Left ventricle myocardium inferior (tissue), 1 donor: ENCODE measurements around the gene GRAMD2A. TPM values are rescaled to one million over a fixed set of nuclear protein-coding genes. Genes with fewer than 3 reads are reported as not detected.

Experiments
- DNase-seq: peaks from one replicate; pipeline ENCODE4 v3.0.0-alpha.2; 2020
- H3K27ac ChIP-seq: fragments of 200-600 bp; replicated peaks from 2 replicates; pipeline ENCODE4 v1.8.0; 2021
- H3K27me3 ChIP-seq: fragments of 200-600 bp; 2 replicates; pipeline ENCODE4 v1.8.0; 2021; ENCODE audit warnings: low read depth
- H3K36me3 ChIP-seq: fragments of 200-600 bp; 2 replicates; pipeline ENCODE4 v1.8.0; 2021
- H3K4me1 ChIP-seq: fragments of 200-600 bp; 2 replicates; pipeline ENCODE4 v1.8.0; 2021
- H3K4me3 ChIP-seq: fragments of 200-600 bp; 2 replicates; pipeline ENCODE4 v1.8.0; 2021; ENCODE audit warnings: mild to moderate bottlenecking, moderate library complexity
- H3K9me3 ChIP-seq: fragments of 200-600 bp; replicated peaks from 2 replicates; pipeline ENCODE4 v1.8.0; 2021
- intact Hi-C: fragments of 100-400 bp; cut with micrococcal nuclease; formaldehyde crosslinking; loops from one replicate; pipeline ENCODE4 v1.11.0; 2022
- total RNA-seq: library from RNA; stranded (reverse); fragmentation: NEBNext Ultra II Directional; extraction: Animal tissue kit (Norgen Biotek cat#: 25700); gene quantifications from one replicate; pipeline ENCODE4 v1.2.1, GENCODE V29; 2021
- TF ChIP-seq, protein P1 (sequence below): fragments of 200-600 bp; IDR thresholded peaks from 2 replicates; pipeline ENCODE4 v1.8.0; 2021; ENCODE audit warnings: antibody characterized with exemption, mild to moderate bottlenecking, borderline replicate concordance
- donor health status: DM: no; HTN: yes; CAD: no; lungs with severe emphysema.

The GRAMD2A gene
- total RNA-seq, 1 donor from 2014 or later = not detected

- Histone ChIP-seq H3K27ac (peak overlapping the region; percentile 69), H3K4me3 (peak overlapping the region; percentile 69), H3K4me1 (peaks cover 12% of the 10 kb centered on the region), H3K9me3 (no peaks in the 10 kb centered on the region), H3K36me3 (no peaks in the 10 kb centered on the region), H3K27me3 (no peaks in the 10 kb centered on the region)
- DNase-seq = peak; percentile 75
- intact Hi-C loops = loop anchor here (10.0 kb wide), 1 partner anchor 410 kb away; no protein-coding TSS in a partner anchor
- TF ChIP-seq, protein P1, sequence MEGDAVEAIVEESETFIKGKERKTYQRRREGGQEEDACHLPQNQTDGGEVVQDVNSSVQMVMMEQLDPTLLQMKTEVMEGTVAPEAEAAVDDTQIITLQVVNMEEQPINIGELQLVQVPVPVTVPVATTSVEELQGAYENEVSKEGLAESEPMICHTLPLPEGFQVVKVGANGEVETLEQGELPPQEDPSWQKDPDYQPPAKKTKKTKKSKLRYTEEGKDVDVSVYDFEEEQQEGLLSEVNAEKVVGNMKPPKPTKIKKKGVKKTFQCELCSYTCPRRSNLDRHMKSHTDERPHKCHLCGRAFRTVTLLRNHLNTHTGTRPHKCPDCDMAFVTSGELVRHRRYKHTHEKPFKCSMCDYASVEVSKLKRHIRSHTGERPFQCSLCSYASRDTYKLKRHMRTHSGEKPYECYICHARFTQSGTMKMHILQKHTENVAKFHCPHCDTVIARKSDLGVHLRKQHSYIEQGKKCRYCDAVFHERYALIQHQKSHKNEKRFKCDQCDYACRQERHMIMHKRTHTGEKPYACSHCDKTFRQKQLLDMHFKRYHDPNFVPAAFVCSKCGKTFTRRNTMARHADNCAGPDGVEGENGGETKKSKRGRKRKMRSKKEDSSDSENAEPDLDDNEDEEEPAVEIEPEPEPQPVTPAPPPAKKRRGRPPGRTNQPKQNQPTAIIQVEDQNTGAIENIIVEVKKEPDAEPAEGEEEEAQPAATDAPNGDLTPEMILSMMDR = no peak
These were observed 42.5 kb downstream of the GRAMD2A start for GRCh38 chr15:72155003-72155621.

GRCh38 chr15:72154316-72154715 is 43.3 kb downstream of the GRAMD2A start:
- peak overlapping the region; percentile 69 for H3K27ac ChIP-seq
- TF ChIP-seq, protein P1 = no peak
- no peak overlapping the region for H3K4me3 ChIP-seq
- H3K27me3 ChIP-seq = no peaks in the 10 kb centered on the region
- intact Hi-C loops = loop anchor here (10.0 kb wide), 1 partner anchor 410 kb away; no protein-coding TSS in a partner anchor
- H3K36me3 ChIP-seq = no peaks in the 10 kb centered on the region
- peaks cover 12% of the 10 kb centered on the region for H3K4me1 ChIP-seq
- no peak for DNase-seq
- no peaks in the 10 kb centered on the region for H3K9me3 ChIP-seq

DNA sequence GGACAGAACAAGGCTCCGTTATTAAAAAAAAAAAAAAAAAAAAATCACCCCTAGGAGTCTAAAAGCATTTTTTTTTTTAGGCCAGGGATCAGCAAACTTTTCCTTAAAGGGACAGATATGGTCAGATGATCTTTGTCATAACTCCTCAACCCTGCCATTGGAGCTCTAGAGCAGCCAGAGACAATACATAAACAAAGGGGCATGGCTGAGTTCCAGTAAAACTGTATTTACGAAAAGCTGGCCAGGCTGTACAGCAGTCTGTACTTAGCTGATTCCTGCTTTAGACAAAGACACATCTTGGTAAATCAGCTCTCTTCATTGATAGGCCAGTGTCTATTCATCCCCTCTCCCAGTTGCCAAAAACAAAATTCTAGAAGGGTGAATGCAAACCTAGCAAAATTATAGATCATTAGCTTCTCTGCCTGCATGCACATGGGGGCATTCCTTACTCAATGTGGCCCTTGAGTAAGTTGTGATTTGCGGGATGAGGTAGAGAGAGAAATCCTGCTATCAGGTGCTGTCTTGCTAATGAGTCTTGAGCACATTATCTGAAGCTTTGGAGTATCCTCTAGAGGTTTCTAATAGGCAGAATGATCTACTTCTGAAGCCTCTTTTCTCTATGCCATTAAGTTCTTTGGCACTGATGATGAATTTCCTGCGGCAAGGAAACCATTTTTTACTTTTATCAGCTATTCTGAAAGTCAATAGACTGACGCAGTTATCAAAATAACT is 44.2 kb downstream of the GRAMD2A start:
- Histone ChIP-seq H3K27me3 (no peaks in the 10 kb centered on the region), H3K36me3 (no peaks in the 10 kb centered on the region), H3K27ac (no peak overlapping the region), H3K4me1 (peaks cover 12% of the 10 kb centered on the region), H3K9me3 (no peaks in the 10 kb centered on the region), H3K4me3 (no peak overlapping the region)
- TF ChIP-seq, protein P1 = no peak
- no peak for DNase-seq
- intact Hi-C loops = loop anchor here (10.0 kb wide), 1 partner anchor 409 kb away; no protein-coding TSS in a partner anchor

DNA sequence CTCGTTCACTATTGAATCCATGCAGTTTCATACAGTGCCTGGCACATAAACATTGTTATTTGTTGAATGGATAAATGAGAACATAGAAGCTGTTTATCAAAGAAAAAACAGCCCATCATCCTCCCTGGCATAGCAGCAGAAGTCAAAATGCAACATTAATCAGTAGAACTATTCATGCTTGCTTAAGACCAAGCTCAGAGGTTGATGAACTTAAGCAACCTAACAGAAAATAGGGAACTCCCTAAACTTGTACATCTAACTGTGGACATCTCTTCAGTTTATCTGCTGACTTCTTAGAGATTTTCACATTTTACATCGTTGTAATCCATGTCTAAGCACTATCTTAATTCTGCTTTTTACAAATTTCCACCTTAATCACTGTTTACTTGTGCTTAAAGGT is 50.2 kb downstream of the GRAMD2A start:
- TF ChIP-seq, protein P1 = no peak
- Histone ChIP-seq H3K4me1 (peaks cover 7% of the 10 kb centered on the region), H3K27ac (no peak overlapping the region), H3K9me3 (no peaks in the 10 kb centered on the region), H3K27me3 (no peaks in the 10 kb centered on the region), H3K36me3 (no peaks in the 10 kb centered on the region), H3K4me3 (no peak overlapping the region)
- no peak for DNase-seq
- intact Hi-C loops = no loop called here

DNA sequence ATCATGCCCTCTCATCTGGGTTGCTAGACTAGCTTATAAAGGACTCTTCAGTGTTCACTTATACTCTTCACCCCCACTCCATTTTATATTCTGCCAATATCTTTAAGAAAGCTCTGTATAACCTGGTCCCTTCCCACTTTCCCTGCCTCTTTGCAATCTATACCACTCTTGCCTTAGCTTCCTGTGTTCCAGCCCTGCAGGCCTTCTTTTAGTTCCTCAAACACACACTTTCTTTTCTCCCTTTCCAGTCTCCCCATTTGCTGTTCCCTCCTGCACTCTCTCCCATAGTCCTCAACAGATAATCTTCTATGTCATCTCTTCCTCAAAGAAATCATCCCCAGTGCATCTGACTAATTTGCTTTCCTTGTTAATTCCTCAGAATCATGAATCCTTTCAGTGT is 50.7 kb downstream of the GRAMD2A start:
- intact Hi-C loops = no loop called here
- Histone ChIP-seq H3K36me3 (no peaks in the 10 kb centered on the region), H3K4me3 (no peak overlapping the region), H3K4me1 (peaks cover 11% of the 10 kb centered on the region), H3K27me3 (no peaks in the 10 kb centered on the region), H3K27ac (no peak overlapping the region), H3K9me3 (no peaks in the 10 kb centered on the region)
- DNase-seq = no peak
- TF ChIP-seq, protein P1 = no peak
